H9 (cell line): ENCODE data around the gene CTSA. TPM values are rescaled to one million over a fixed set of nuclear protein-coding genes. Genes with fewer than 3 reads are reported as not detected.

Source experiments
- DNase-seq: peaks from one replicate; pipeline ENCODE4 v3.0.0-alpha.2; 2017
- H2AFZ ChIP-seq: one replicate; pipeline ENCODE4 v1.6.1; 2013; ENCODE audit warnings: mild to moderate bottlenecking, low read length, control low read depth, moderate library complexity
- H2AK5ac ChIP-seq: 2 replicates; pipeline ENCODE4 v1.6.1; 2013; ENCODE audit warnings: low read length, control low read depth, mixed read lengths; ENCODE audit not compliant: insufficient read length
- H2BK120ac ChIP-seq: one replicate; pipeline ENCODE4 v1.6.1; 2013; ENCODE audit warnings: low read depth, mild to moderate bottlenecking, low read length, control low read depth, inconsistent platforms; ENCODE audit not compliant: poor library complexity, severe bottlenecking
- H2BK12ac ChIP-seq: 2 replicates; pipeline ENCODE4 v1.6.1; 2013; ENCODE audit warnings: low read length, control low read depth, mixed read lengths, low read depth; ENCODE audit not compliant: insufficient read length
- H2BK15ac ChIP-seq: 2 replicates; pipeline ENCODE4 v1.6.1; 2013; ENCODE audit warnings: low read depth, low read length, control low read depth
- H2BK20ac ChIP-seq: one replicate; pipeline ENCODE4 v1.6.1; 2013; ENCODE audit warnings: low read depth, mild to moderate bottlenecking, low read length, control low read depth, inconsistent platforms; ENCODE audit not compliant: poor library complexity, severe bottlenecking
- H2BK5ac ChIP-seq: 2 replicates; pipeline ENCODE4 v1.6.1; 2013; ENCODE audit warnings: low read length, control low read depth, mixed read lengths; ENCODE audit not compliant: insufficient read length
- H3K14ac ChIP-seq: 2 replicates; pipeline ENCODE4 v1.6.1; 2013; ENCODE audit warnings: low read length, control low read depth; ENCODE audit not compliant: insufficient read depth
- H3K18ac ChIP-seq: 2 replicates; pipeline ENCODE4 v1.6.1; 2013; ENCODE audit warnings: low read depth, mild to moderate bottlenecking, mixed read lengths, low read length, control low read depth; ENCODE audit not compliant: insufficient read length
- H3K23ac ChIP-seq: 2 replicates; pipeline ENCODE4 v1.6.1; 2013; ENCODE audit warnings: low read length, control low read depth, mixed read lengths, low read depth; ENCODE audit not compliant: insufficient read length
- H3K23me2 ChIP-seq: 2 replicates; pipeline ENCODE4 v1.6.1; 2013; ENCODE audit warnings: low read depth, mild to moderate bottlenecking, mixed read lengths, low read length, control low read depth; ENCODE audit not compliant: insufficient read length, poor library complexity, severe bottlenecking
- H3K27ac ChIP-seq: 2 replicates; pipeline ENCODE4 v1.5.1; 2013; ENCODE audit warnings: low read length, control low read depth, mixed read lengths, low read depth; ENCODE audit not compliant: insufficient read length
- H3K27me3 ChIP-seq: 2 replicates; pipeline ENCODE4 v1.6.1; 2013; ENCODE audit warnings: low read length, control low read depth, inconsistent platforms; ENCODE audit not compliant: insufficient read depth
- H3K4ac ChIP-seq: 2 replicates; pipeline ENCODE4 v1.6.1; 2013; ENCODE audit warnings: low read depth, mild to moderate bottlenecking, control low read depth, inconsistent platforms, low read length, moderate library complexity
- H3K4me1 ChIP-seq: 2 replicates; pipeline ENCODE4 v1.6.1; 2013; ENCODE audit warnings: low read length, control low read depth, inconsistent platforms; ENCODE audit not compliant: insufficient read depth
- H3K4me2 ChIP-seq: 2 replicates; pipeline ENCODE4 v1.6.1; 2013; ENCODE audit warnings: low read length, control low read depth, mixed read lengths; ENCODE audit not compliant: insufficient read length, insufficient read depth
- H3K56ac ChIP-seq: 2 replicates; pipeline ENCODE4 v1.6.1; 2013; ENCODE audit warnings: low read depth, mild to moderate bottlenecking, mixed read lengths, low read length, control low read depth; ENCODE audit not compliant: insufficient read length
- H3K79me1 ChIP-seq: 2 replicates; pipeline ENCODE4 v1.6.1; 2013; ENCODE audit warnings: low read depth, mild to moderate bottlenecking, moderate library complexity, low read length, control low read depth, inconsistent platforms; ENCODE audit not compliant: insufficient read depth, poor library complexity, severe bottlenecking
- H3K79me2 ChIP-seq: 2 replicates; pipeline ENCODE4 v1.6.1; 2013; ENCODE audit warnings: low read length, control low read depth, inconsistent platforms; ENCODE audit not compliant: insufficient read depth
- H3K9ac ChIP-seq: 2 replicates; pipeline ENCODE4 v1.6.1; 2013; ENCODE audit warnings: low read length, control low read depth, mixed read lengths; ENCODE audit not compliant: insufficient read length; ENCODE audit errors: extremely low read depth
- H3K9me3 ChIP-seq: one replicate; pipeline ENCODE4 v1.6.1; 2013; ENCODE audit warnings: low read depth, low read length, inconsistent platforms; ENCODE audit not compliant: control insufficient read depth
- H3T11ph ChIP-seq: one replicate; pipeline ENCODE4 v1.6.1; 2013; ENCODE audit warnings: mild to moderate bottlenecking, low read length, control low read depth, inconsistent platforms
- H4K20me1 ChIP-seq: one replicate; pipeline ENCODE4 v1.6.1; 2013; ENCODE audit not compliant: control insufficient read depth, insufficient read length, insufficient read depth
- H4K5ac ChIP-seq: 2 replicates; pipeline ENCODE4 v1.6.1; 2013; ENCODE audit warnings: low read depth, mild to moderate bottlenecking, mixed read lengths, low read length, control low read depth; ENCODE audit not compliant: insufficient read length
- H4K8ac ChIP-seq: replicated peaks from 2 replicates; pipeline ENCODE4 v1.6.1; 2013; ENCODE audit warnings: low read length, control low read depth, mixed read lengths, low read depth; ENCODE audit not compliant: insufficient read length
- H4K91ac ChIP-seq: 2 replicates; pipeline ENCODE4 v1.6.1; 2013; ENCODE audit warnings: low read depth, mild to moderate bottlenecking, moderate library complexity, mixed read lengths, low read length, control low read depth; ENCODE audit not compliant: insufficient read length
- H3K27ac Mint-ChIP-seq, 3 experiments: 2 replicates in 2 of 3; 3 replicates in 1 of 3; pipeline ENCODE4 v1.8.0; 2020 to 2021; ENCODE audit warnings: mixed read lengths in 3 of 3, mild to moderate bottlenecking in 1 of 3, moderate library complexity in 1 of 3
- H3K27me3 Mint-ChIP-seq: 2 replicates; pipeline ENCODE4 v1.8.0; 2021; ENCODE audit warnings: low read depth, mild to moderate bottlenecking, moderate library complexity, mixed read lengths
- H3K36me3 Mint-ChIP-seq, 3 experiments: 2 replicates in 2 of 3; 3 replicates in 1 of 3; pipeline ENCODE4 v1.8.0; 2020 to 2021; ENCODE audit warnings: low read depth in 3 of 3, mixed read lengths in 3 of 3; ENCODE audit not compliant: insufficient read depth in 1 of 3
- H3K4me1 Mint-ChIP-seq, 2 experiments: 2 replicates each; pipeline ENCODE4 v1.8.0; 2020; ENCODE audit warnings: mixed read lengths in 2 of 2
- H3K4me3 Mint-ChIP-seq, 2 experiments: 2 replicates in 1 of 2; 3 replicates in 1 of 2; pipeline ENCODE4 v1.8.0; 2020 to 2021; ENCODE audit warnings: mild to moderate bottlenecking in 2 of 2, mixed read lengths in 2 of 2, moderate library complexity in 1 of 2
- H3K9me3 Mint-ChIP-seq, 2 experiments: 2 replicates in 1 of 2; 3 replicates in 1 of 2; pipeline ENCODE4 v1.8.0; 2020; ENCODE audit warnings: mild to moderate bottlenecking in 2 of 2, mixed read lengths in 2 of 2, moderate library complexity in 1 of 2
- WGBS: extraction: QIAGEN DNeasy Blood & Tissue Kit; methylation state at CpG from one replicate; pipeline ENCODE4 v1.1.7; 2013; ENCODE audit warnings: missing lambda C conversion rate, low lambda C conversion rate, mixed read lengths; ENCODE audit not compliant: insufficient read length; ENCODE audit errors: extremely low coverage; 5-methylcytosine and 5-hydroxymethylcytosine counted together
- total RNA-seq: library from RNA; stranded (reverse); gene quantifications from 2 replicates; pipeline ENCODE4 v1.2.1, GENCODE V29; 2021
- TF ChIP-seq, protein P1 (sequence below): fragments of 200-600 bp; sonication (generic); conservative IDR thresholded peaks from 3 replicates; pipeline ENCODE4 v1.8.0; 2021; ENCODE audit warnings: antibody characterized with exemption, mild to moderate bottlenecking

The CTSA gene
- total RNA-seq, 1 experiment from 2014 or later, result 64.4 TPM

DNA sequence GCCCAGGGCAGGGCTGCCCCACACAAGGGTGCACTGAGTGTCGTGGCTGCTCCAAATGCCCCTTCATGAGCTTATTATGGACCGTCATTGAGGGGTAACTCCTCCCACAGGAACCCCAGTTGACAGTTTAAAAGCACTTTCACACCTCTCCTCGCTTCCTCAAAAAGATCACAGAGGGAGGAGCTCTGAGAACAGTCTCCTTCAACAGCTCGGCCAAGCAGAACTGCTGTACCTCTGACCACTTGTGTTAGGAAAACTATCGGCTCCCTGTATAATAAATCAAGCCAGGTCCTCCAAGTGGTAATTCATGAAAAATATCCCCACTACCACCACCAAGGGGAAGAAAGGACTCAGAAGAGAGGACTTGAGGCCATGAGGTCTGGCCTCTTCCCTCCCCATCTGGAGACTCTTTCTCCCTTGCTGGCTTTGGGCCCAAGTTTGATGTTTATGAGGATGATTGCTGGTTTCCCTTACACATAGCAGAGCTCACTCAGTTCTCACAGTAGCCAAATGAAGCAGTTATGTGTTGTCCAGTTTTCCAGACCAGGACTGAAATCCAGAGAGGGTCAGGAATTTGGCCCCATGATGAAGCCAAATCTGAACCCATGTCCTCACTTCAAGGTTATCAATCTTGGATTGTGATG is 48.8 kb upstream of the CTSA start:
- H3K9me3 ChIP-seq, result no peaks in the 10 kb centered on the region
- no peaks in the 10 kb centered on the region for H3K27me3 Mint-ChIP-seq
- no peaks in the 10 kb centered on the region for H3K79me1 ChIP-seq
- no peak overlapping the region for H3T11ph ChIP-seq
- no peak overlapping the region for H4K5ac ChIP-seq
- DNase-seq, result no peak
- H3K27ac ChIP-seq, result no peak overlapping the region
- no CpG with 5 or more reads among the region's 5 CpGs for WGBS
- peak overlapping the region in 2 of 3 experiments; percentile 46 to 76; a peak in 4 of 7 replicates for H3K27ac Mint-ChIP-seq
- no peak overlapping the region for H3K4me2 ChIP-seq
- no peak overlapping the region for H4K8ac ChIP-seq
- H3K18ac ChIP-seq, result no peak overlapping the region
- H3K9ac ChIP-seq, result no peak overlapping the region
- no peak overlapping the region for H2BK5ac ChIP-seq
- H3K4me1 ChIP-seq, result no peaks in the 10 kb centered on the region
- H2BK20ac ChIP-seq, result no peak overlapping the region
- no peak overlapping the region for H2AK5ac ChIP-seq
- no peak overlapping the region for H2BK12ac ChIP-seq
- H3K23ac ChIP-seq, result no peak overlapping the region
- no peaks in the 10 kb centered on the region for H4K20me1 ChIP-seq
- H2BK120ac ChIP-seq, result no peak overlapping the region
- H3K9me3 Mint-ChIP-seq, result no peaks in the 10 kb centered on the region
- H3K4me3 Mint-ChIP-seq, result no peak overlapping the region
- no peaks in the 10 kb centered on the region for H3K4me1 Mint-ChIP-seq
- no peak overlapping the region for H2BK15ac ChIP-seq
- H3K36me3 Mint-ChIP-seq, result peaks cover 5 to 60% (median 42%) of the 10 kb centered on the region in 3 experiments
- no peak overlapping the region for H4K91ac ChIP-seq
- peaks cover 3% of the 10 kb centered on the region for H3K23me2 ChIP-seq
- no peaks in the 10 kb centered on the region for H3K79me2 ChIP-seq
- H3K4ac ChIP-seq, result no peak overlapping the region
- no peak overlapping the region for H2AFZ ChIP-seq
- H3K27me3 ChIP-seq, result no peaks in the 10 kb centered on the region
- no peak overlapping the region for H3K56ac ChIP-seq
- TF ChIP-seq, protein P1, sequence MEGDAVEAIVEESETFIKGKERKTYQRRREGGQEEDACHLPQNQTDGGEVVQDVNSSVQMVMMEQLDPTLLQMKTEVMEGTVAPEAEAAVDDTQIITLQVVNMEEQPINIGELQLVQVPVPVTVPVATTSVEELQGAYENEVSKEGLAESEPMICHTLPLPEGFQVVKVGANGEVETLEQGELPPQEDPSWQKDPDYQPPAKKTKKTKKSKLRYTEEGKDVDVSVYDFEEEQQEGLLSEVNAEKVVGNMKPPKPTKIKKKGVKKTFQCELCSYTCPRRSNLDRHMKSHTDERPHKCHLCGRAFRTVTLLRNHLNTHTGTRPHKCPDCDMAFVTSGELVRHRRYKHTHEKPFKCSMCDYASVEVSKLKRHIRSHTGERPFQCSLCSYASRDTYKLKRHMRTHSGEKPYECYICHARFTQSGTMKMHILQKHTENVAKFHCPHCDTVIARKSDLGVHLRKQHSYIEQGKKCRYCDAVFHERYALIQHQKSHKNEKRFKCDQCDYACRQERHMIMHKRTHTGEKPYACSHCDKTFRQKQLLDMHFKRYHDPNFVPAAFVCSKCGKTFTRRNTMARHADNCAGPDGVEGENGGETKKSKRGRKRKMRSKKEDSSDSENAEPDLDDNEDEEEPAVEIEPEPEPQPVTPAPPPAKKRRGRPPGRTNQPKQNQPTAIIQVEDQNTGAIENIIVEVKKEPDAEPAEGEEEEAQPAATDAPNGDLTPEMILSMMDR, result no peak
- H3K14ac ChIP-seq, result no peak overlapping the region
